Spleen (tissue), 7 donors: ENCODE results near the gene ZCWPW1.

Experiments used
- CTCF ChIP-seq, 11 experiments: fragments of 200-600 bp in 7 of 11; fragments of 450-650 bp in 4 of 11; sonication (generic) in 4 of 11; IDR thresholded peaks in 8 of 11; conservative IDR thresholded peaks in 3 of 11; 1 replicate in 7 of 11; 2 replicates in 4 of 11; pipeline versions ENCODE4 v1.4.0 to v1.8.0; 2016 to 2021; ENCODE audit warnings: antibody characterized with exemption in 11 of 11, inconsistent platforms in 4 of 11, mild to moderate bottlenecking in 1 of 11
- POLR2A ChIP-seq, 3 donors: fragments of 450-650 bp; IDR thresholded peaks; one replicate each; pipeline ENCODE4 v1.5.1; 2017; ENCODE audit warnings: antibody characterized with exemption in 3 of 3, mild to moderate bottlenecking in 1 of 3
- POLR2AphosphoS5 ChIP-seq, 3 donors: sonication (generic); formaldehyde crosslinking; IDR thresholded peaks; one replicate each; pipeline ENCODE4 v1.5.1; 2017; ENCODE audit warnings: antibody characterized with exemption in 3 of 3
- donor health status: DM: no; HTN: no; CAD: no; lungs with moderate emphysema.
- donor health status: DM: no; HTN: no; CAD: no.
- donor health status: DM: no; HTN: no; CAD: no.

- TF ChIP-seq CTCF (IDR thresholded peaks at IDR 0.05 in 8 of 11, conservative IDR thresholded peaks at IDR 0.05 in 3 of 11), result no peak
- no peak for TF ChIP-seq POLR2A (IDR thresholded peaks at IDR 0.05)
- TF ChIP-seq POLR2AphosphoS5 (IDR thresholded peaks at IDR 0.05), result peak in 1 of 3 donors; percentile 32
Measured at GRCh38 chr7:100433592-100434296, 5.2 kb upstream of the ZCWPW1 start.
